Spleen (tissue), 13 donors: ENCODE measurements around the gene LRIG1. TPM values are rescaled to one million over a fixed set of nuclear protein-coding genes. Genes with fewer than 3 reads are reported as not detected.
A peak's percentile ranks its signal among the peaks of the same experiment; 100 is the strongest.

Experiments
- DNase-seq: peaks from one replicate; pipeline ENCODE4 v3.0.0-alpha.2; 2020
- H3K27ac ChIP-seq, 8 donors: fragments of 200-600 bp; sonication (generic) in 7 of 8; 1 replicate in 4 of 8; 2 replicates in 4 of 8; pipeline versions ENCODE4 v1.5.0 to v1.8.0; 2016 to 2021; ENCODE audit warnings: inconsistent platforms in 4 of 8, mild to moderate bottlenecking in 4 of 8, moderate library complexity in 1 of 8
- H3K27me3 ChIP-seq, 7 donors: fragments of 200-600 bp; sonication (generic) in 6 of 7; replicated peaks in 1 of 7; 1 replicate in 4 of 7; 2 replicates in 3 of 7; pipeline versions ENCODE4 v1.5.0 to v1.8.0; 2016 to 2021; ENCODE audit warnings: inconsistent platforms in 3 of 7, mild to moderate bottlenecking in 1 of 7
- H3K36me3 ChIP-seq, 6 donors: fragments of 200-600 bp; sonication (generic) in 5 of 6; 1 replicate in 4 of 6; 2 replicates in 2 of 6; pipeline versions ENCODE4 v1.5.0 to v1.8.0; 2016 to 2021; ENCODE audit warnings: inconsistent platforms in 2 of 6
- H3K4me1 ChIP-seq, 6 donors: fragments of 200-600 bp; sonication (generic) in 5 of 6; 1 replicate in 3 of 6; 2 replicates in 3 of 6; pipeline versions ENCODE4 v1.5.0 to v1.8.0; 2016 to 2021; ENCODE audit warnings: inconsistent platforms in 3 of 6
- H3K4me3 ChIP-seq, 8 donors: fragments of 200-600 bp; sonication (generic) in 7 of 8; 1 replicate in 4 of 8; 2 replicates in 4 of 8; pipeline versions ENCODE4 v1.5.0 to v1.8.0; 2016 to 2021; ENCODE audit warnings: inconsistent platforms in 4 of 8, mild to moderate bottlenecking in 4 of 8, moderate library complexity in 2 of 8
- H3K9me3 ChIP-seq, 8 donors: fragments of 200-600 bp; sonication (generic) in 7 of 8; 1 replicate in 4 of 8; 2 replicates in 4 of 8; pipeline versions ENCODE4 v1.5.0 to v1.8.0; 2016 to 2021; ENCODE audit warnings: inconsistent platforms in 4 of 8
- POLR2A ChIP-seq, 3 donors: fragments of 450-650 bp; IDR thresholded peaks; one replicate each; pipeline ENCODE4 v1.5.1; 2017; ENCODE audit warnings: antibody characterized with exemption in 3 of 3, mild to moderate bottlenecking in 1 of 3
- POLR2AphosphoS5 ChIP-seq, 3 donors: sonication (generic); formaldehyde crosslinking; IDR thresholded peaks; one replicate each; pipeline ENCODE4 v1.5.1; 2017; ENCODE audit warnings: antibody characterized with exemption in 3 of 3
- WGBS, 5 donors: extraction: QIAGEN DNeasy Blood & Tissue Kit in 3 of 5; methylation state at CpG; one replicate each; pipeline versions ENCODE4 v1.1.5 to v1.1.7; 2013 to 2018; 5-methylcytosine and 5-hydroxymethylcytosine counted together
- intact Hi-C: fragments of 100-400 bp; cut with DNase I; formaldehyde crosslinking; loops from one replicate; pipeline ENCODE4 v1.15.0; 2023; ENCODE audit warnings: low total_unique reads
- long read RNA-seq, 2 donors: transcript quantifications; one replicate each; lab custom pipeline, GENCODE V29; 2026
- polyA plus RNA-seq, 3 donors: library from polyadenylated mRNA; stranded (reverse); fragments of 200-250 nt; gene quantifications; one replicate each; pipeline ENCODE4 v1.2.1, GENCODE V29; 2013
- total RNA-seq, 7 donors: library from RNA; depleted of rRNA in 3 of 7; stranded (reverse); fragments of >200 nt in 3 of 7; fragmentation: NEBNext Ultra II Directional in 4 of 7; extraction: Animal tissue kit (Norgen Biotek cat#: 25700) in 4 of 7; gene quantifications; one replicate each; pipeline versions ENCODE4 v1.1.0 to v1.2.1, GENCODE V29; 2016 to 2021
- TF ChIP-seq, protein P1 (sequence below), 11 experiments: fragments of 200-600 bp in 7 of 11; fragments of 450-650 bp in 4 of 11; sonication (generic) in 4 of 11; IDR thresholded peaks in 8 of 11; conservative IDR thresholded peaks in 3 of 11; 1 replicate in 7 of 11; 2 replicates in 4 of 11; pipeline versions ENCODE4 v1.4.0 to v1.8.0; 2016 to 2021; ENCODE audit warnings: antibody characterized with exemption in 11 of 11, inconsistent platforms in 4 of 11, mild to moderate bottlenecking in 1 of 11
- donor health status: healthy with polysubstance abuse.
- donor health status: DM: no; HTN: no; CAD: no; lungs with moderate emphysema.
- donor health status: DM: no; HTN: no; CAD: no.
- donor health status: Bipolar disorder and iron deficiency.
- donor health status: healthy.
- donor health status: DM: no; HTN: no; CAD: no.
- donor health status: DM: yes; HTN: yes; CAD: no.

Gene LRIG1, protein sequence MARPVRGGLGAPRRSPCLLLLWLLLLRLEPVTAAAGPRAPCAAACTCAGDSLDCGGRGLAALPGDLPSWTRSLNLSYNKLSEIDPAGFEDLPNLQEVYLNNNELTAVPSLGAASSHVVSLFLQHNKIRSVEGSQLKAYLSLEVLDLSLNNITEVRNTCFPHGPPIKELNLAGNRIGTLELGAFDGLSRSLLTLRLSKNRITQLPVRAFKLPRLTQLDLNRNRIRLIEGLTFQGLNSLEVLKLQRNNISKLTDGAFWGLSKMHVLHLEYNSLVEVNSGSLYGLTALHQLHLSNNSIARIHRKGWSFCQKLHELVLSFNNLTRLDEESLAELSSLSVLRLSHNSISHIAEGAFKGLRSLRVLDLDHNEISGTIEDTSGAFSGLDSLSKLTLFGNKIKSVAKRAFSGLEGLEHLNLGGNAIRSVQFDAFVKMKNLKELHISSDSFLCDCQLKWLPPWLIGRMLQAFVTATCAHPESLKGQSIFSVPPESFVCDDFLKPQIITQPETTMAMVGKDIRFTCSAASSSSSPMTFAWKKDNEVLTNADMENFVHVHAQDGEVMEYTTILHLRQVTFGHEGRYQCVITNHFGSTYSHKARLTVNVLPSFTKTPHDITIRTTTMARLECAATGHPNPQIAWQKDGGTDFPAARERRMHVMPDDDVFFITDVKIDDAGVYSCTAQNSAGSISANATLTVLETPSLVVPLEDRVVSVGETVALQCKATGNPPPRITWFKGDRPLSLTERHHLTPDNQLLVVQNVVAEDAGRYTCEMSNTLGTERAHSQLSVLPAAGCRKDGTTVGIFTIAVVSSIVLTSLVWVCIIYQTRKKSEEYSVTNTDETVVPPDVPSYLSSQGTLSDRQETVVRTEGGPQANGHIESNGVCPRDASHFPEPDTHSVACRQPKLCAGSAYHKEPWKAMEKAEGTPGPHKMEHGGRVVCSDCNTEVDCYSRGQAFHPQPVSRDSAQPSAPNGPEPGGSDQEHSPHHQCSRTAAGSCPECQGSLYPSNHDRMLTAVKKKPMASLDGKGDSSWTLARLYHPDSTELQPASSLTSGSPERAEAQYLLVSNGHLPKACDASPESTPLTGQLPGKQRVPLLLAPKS
- total RNA-seq (10 to 100 TPM; 10.6 to 19.7 (median 12.4) TPM), polyA plus RNA-seq (10 to 100 TPM in 1 of 3 donors, 1 to 10 TPM in 2; 5.9 to 10.6 (median 8.6) TPM)
- long read RNA-seq, donor 1, result 0 reads
- long read RNA-seq, donor 2, full-length matches to known transcripts, result 1 of 1 reads
- long read RNA-seq, donor 2, partial matches to known transcripts, result 0 of 1 reads
- long read RNA-seq, donor 2, other reads (novel, unspliced or antisense), result 0 of 1 reads

DNA sequence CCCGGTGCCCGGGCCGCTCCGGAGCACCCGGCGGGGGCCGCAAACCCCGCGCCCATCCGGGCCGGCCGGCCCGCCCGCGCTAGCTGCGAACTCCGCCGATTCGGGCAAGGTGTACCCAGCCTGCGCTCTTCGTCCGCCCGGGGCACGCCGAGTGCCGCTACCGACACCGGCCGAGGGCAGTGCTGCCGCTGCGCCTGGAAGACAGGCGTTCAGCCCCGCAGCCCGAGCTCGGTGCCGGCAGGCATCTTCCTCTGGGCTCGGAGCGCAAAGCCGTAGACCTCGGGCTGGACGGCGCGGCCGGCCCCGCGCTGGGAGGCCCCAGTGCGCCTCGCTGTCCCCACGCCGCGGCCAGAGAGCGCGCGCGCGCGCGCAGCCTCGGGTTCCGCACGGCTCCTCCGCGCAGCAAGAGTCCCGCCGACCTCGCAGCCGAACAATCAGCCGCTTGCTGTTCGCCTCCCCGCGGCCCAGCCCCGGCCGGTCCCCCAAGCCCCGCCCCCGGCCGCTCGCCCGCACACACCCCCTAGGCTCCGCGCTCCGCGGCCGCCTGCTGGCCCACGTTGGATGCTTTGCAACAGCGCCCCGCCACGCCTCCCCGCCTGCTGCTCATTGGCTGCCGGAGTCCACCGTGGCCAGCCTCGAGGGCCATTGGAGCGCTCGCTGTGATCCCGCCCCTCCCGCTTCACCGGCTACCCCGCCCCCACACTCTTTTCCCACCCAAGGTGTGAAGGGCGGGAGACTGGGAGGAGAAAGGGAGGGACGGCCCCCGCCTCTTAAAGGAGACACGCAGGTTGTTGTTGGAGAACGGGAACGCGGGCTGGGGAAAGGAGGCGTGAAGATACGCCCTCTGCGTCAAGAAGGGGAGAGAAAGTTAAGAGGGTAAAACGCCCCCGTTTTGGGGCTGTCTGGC lies at the start of gene LRIG1:
LRIG1 (minus strand) TSS at position 447 of the 907 bp plus-strand sequence. CDS start 615 bp downstream, outside the sequence.
- intact Hi-C loops, result no loop called here
- DNase-seq, result peak; percentile 100
- TF ChIP-seq POLR2AphosphoS5 (IDR thresholded peaks at IDR 0.05), result peak; percentile 69 to 84 (median 79)
- TF ChIP-seq, protein P1, sequence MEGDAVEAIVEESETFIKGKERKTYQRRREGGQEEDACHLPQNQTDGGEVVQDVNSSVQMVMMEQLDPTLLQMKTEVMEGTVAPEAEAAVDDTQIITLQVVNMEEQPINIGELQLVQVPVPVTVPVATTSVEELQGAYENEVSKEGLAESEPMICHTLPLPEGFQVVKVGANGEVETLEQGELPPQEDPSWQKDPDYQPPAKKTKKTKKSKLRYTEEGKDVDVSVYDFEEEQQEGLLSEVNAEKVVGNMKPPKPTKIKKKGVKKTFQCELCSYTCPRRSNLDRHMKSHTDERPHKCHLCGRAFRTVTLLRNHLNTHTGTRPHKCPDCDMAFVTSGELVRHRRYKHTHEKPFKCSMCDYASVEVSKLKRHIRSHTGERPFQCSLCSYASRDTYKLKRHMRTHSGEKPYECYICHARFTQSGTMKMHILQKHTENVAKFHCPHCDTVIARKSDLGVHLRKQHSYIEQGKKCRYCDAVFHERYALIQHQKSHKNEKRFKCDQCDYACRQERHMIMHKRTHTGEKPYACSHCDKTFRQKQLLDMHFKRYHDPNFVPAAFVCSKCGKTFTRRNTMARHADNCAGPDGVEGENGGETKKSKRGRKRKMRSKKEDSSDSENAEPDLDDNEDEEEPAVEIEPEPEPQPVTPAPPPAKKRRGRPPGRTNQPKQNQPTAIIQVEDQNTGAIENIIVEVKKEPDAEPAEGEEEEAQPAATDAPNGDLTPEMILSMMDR (IDR thresholded peaks at IDR 0.05 in 8 of 11, conservative IDR thresholded peaks at IDR 0.05 in 3 of 11), result peak in 10 of 11 experiments; percentile 20 to 88 (median 68)
- TF ChIP-seq POLR2A (IDR thresholded peaks at IDR 0.05), result no peak
- Histone ChIP-seq H3K4me1 (peaks cover 13 to 58% (median 25%) of the 10 kb centered on the region in 6 donors), H3K4me3 (peak within 1 kb of the TSS; percentile 81 to 99 (median 95)), H3K9me3 (no peaks in the 10 kb centered on the region), H3K27me3 (peaks cover 0 to 41% (median 4%) of the 10 kb centered on the region in 7 donors), H3K27ac (peak within 1 kb of the TSS; percentile 57 to 87 (median 84)), H3K36me3 (no peaks in the 10 kb centered on the region)
- 0 to 3% (median 1%) methylated on average over 17 to 109 of the region's 109 CpGs for WGBS, 5 donors

DNA sequence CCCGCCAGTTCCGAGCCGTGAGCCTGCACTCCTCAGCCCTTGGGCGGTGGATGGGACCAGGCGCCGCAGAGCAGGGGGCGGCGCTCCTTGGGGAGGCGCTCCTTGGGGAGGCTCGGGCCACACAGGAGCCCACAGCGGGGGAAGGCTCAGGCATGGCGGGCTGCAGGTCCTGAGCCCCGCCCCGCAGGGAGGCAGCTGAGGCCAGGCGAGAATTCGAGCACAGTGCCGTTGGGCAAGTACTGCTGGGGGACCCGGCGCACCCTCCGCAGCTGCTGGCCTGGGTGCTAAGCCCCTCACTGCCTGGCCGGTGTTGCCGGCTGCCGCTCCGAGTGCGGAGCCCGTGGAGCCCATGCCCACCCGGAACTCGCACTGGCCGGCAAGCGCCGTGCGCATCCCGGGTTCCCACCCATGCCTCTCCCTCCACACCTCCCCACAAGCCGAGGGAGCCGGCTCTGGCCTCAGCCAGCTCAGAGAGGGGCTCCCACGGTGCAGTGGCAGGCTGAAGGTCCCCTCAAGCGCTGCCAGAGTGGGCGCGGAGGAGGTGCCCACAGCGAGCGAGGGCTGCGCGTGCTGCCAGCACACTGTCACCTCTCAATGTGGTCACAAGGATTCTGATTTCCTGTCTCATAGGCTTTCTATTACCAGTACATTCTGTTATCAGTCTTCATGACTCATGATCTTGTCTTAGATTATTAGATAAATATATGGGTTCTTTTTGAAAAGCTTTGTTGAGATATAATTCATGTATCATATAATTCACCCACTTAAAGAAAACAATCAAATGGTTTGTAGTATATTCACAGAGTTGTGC lies 44.0 kb upstream of the LRIG1 start:
- peaks cover 0 to 14% (median 0%) of the 10 kb centered on the region in 8 donors for H3K9me3 ChIP-seq
- no peak overlapping the region for H3K4me3 ChIP-seq
- 96 to 99% (median 97%) methylated on average over 33 to 43 of the region's 43 CpGs for WGBS, 5 donors
- intact Hi-C loops, result no loop called here
- H3K27ac ChIP-seq, result no peak overlapping the region
- DNase-seq, result no peak
- no peaks in the 10 kb centered on the region for H3K36me3 ChIP-seq
- no peaks in the 10 kb centered on the region for H3K27me3 ChIP-seq
- TF ChIP-seq, protein P1 (IDR thresholded peaks at IDR 0.05 in 8 of 11, conservative IDR thresholded peaks at IDR 0.05 in 3 of 11), result no peak
- no peak for TF ChIP-seq POLR2A (IDR thresholded peaks at IDR 0.05)
- no peak for TF ChIP-seq POLR2AphosphoS5 (IDR thresholded peaks at IDR 0.05)
- no peaks in the 10 kb centered on the region for H3K4me1 ChIP-seq

DNA sequence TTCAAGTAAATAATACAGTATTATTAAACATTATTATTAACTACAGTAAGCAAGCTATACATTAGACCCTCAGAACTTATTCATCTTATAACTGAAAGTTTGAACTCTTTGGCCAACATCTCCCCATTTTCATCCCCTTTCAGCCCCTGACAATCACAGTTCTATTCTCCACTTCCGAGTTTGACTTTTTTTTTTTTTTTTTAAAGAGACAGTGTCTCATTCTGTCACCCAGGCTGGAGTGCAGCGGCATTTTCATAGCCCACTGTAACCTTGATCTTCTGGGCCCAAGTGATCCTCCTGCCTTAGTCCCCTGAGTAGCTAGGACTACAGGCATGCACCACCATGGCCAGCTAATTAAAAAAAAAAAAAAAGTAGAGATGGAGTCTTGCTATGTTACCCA lies 41.3 kb upstream of the LRIG1 start:
- no peaks in the 10 kb centered on the region for H3K4me1 ChIP-seq
- no peak for TF ChIP-seq POLR2AphosphoS5 (IDR thresholded peaks at IDR 0.05)
- TF ChIP-seq, protein P1 (IDR thresholded peaks at IDR 0.05 in 8 of 11, conservative IDR thresholded peaks at IDR 0.05 in 3 of 11), result no peak
- no peak for TF ChIP-seq POLR2A (IDR thresholded peaks at IDR 0.05)
- H3K27ac ChIP-seq, result no peak overlapping the region
- no peak overlapping the region for H3K4me3 ChIP-seq
- H3K9me3 ChIP-seq, result peaks cover 0 to 14% (median 0%) of the 10 kb centered on the region in 8 donors
- no peaks in the 10 kb centered on the region for H3K27me3 ChIP-seq
- no peak for DNase-seq
- 73 to 87% (median 76%) methylated on average over 2 of the region's 2 CpGs for WGBS, 5 donors
- intact Hi-C loops, result no loop called here
- no peaks in the 10 kb centered on the region for H3K36me3 ChIP-seq
